A549 (cell line): ENCODE measurements around the gene ZXDC. TPM values are rescaled to one million over a fixed set of nuclear protein-coding genes. Genes with fewer than 3 reads are reported as not detected.

Experiments used
- ATAC-seq, 2 experiments: fragments of 200-7000 bp in 1 of 2; fragments of >200 bp in 1 of 2; cut with Nextera tagmentation in 1 of 2; cut with Tn5 transposase in 1 of 2; 3 replicates each; pipeline versions ENCODE4 v1.8.0 to v1.9.1; 2018 to 2020; ENCODE audit warnings: mild to moderate bottlenecking in 1 of 2, moderate library complexity in 1 of 2
- CTCF ChIA-PET: fragments of 300-600 bp; sonication (Branson Sonifier 250); formaldehyde crosslinking; extraction: SDS; loops from one replicate; lab custom pipeline; 2021; ENCODE audit warnings: antibody characterized with exemption, inconsistent platforms; lab: Yijun Ruan, JAX
- POLR2A ChIA-PET: fragments of 350-600 bp; formaldehyde crosslinking; extraction: SDS; loops from one replicate; lab custom pipeline; 2021; ENCODE audit warnings: antibody characterized with exemption, inconsistent platforms; lab: Yijun Ruan, JAX
- DNase-seq, 2 experiments: peaks; one replicate each; pipeline versions ENCODE4 v3.0.0 to v3.0.0-alpha.2; 2011 to 2016; ENCODE audit warnings: low read depth in 1 of 2, low spot score in 1 of 2
- FAIRE-seq: peaks from 2 replicates; lab custom pipeline; 2011; peaks lifted over from hg19 to GRCh38; lab: Jason Lieb, UNC
- H3K27ac ChIP-seq, 2 experiments: fragments of >200 bp; sonication (Bioruptor Twin); formaldehyde crosslinking; 3 replicates each; pipeline ENCODE4 v1.5.1; 2016 to 2017
- H3K4me1 ChIP-seq: fragments of >200 bp; sonication (Bioruptor Twin); formaldehyde crosslinking; 3 replicates; pipeline ENCODE4 v1.6.1; 2016
- H3K4me2 ChIP-seq: fragments of >200 bp; sonication (Bioruptor Twin); formaldehyde crosslinking; 3 replicates; pipeline ENCODE4 v1.6.1; 2016
- H3K4me3 ChIP-seq: fragments of >200 bp; sonication (Bioruptor Twin); formaldehyde crosslinking; 3 replicates; pipeline ENCODE4 v1.5.1; 2016
- H3K9me3 ChIP-seq: fragments of >200 bp; sonication (Bioruptor Twin); formaldehyde crosslinking; 3 replicates; pipeline ENCODE4 v1.6.1; 2016
- ATOH8 ChIP-seq: fragments of 250-450 bp; sonication (Bioruptor Pico); IDR thresholded peaks from 2 replicates; pipeline ENCODE4 v1.5.0; 2020; ENCODE audit warnings: low read depth, mild to moderate bottlenecking, moderate library complexity
- BHLHE40 ChIP-seq: IDR thresholded peaks from 2 replicates; pipeline ENCODE4 v1.6.1; 2012; ENCODE audit warnings: low read depth, low read length, inconsistent platforms
- CEBPB ChIP-seq, 2 experiments: fragments of >200 bp in 1 of 2; sonication (Bioruptor Twin) in 1 of 2; formaldehyde crosslinking in 1 of 2; IDR thresholded peaks; 2 replicates each; pipeline ENCODE4 v1.6.1; 2012 to 2016
- FOSL2 ChIP-seq, 2 experiments: fragments of 450-650 bp in 1 of 2; fragments of >200 bp in 1 of 2; sonication (Bioruptor Twin) in 1 of 2; formaldehyde crosslinking; IDR thresholded peaks; 2 replicates each; pipeline versions ENCODE4 v1.5.0 to v1.6.1; 2016 to 2020; ENCODE audit warnings: mild to moderate bottlenecking in 1 of 2, moderate library complexity in 1 of 2
- FOXS1 ChIP-seq: fragments of 250-450 bp; sonication (Bioruptor Pico); IDR thresholded peaks from 2 replicates; pipeline ENCODE4 v1.5.0; 2020; ENCODE audit warnings: mild to moderate bottlenecking, moderate library complexity
- HDAC2 ChIP-seq: fragments of 200-600 bp; sonication (generic); IDR thresholded peaks from 2 replicates; pipeline ENCODE4 v1.6.1; 2016
- HMGXB4 ChIP-seq: fragments of 250-450 bp; sonication (Bioruptor Pico); IDR thresholded peaks from 2 replicates; pipeline ENCODE4 v1.5.0; 2021; ENCODE audit warnings: mild to moderate bottlenecking, moderate library complexity, borderline replicate concordance
- JUNB ChIP-seq: fragments of >200 bp; sonication (Bioruptor Twin); formaldehyde crosslinking; IDR thresholded peaks from 2 replicates; pipeline ENCODE4 v1.6.1; 2016
- MAFK ChIP-seq: fragments of 450-650 bp; IDR thresholded peaks from 2 replicates; pipeline ENCODE4 v1.6.1; 2014; ENCODE audit not compliant: partially characterized antibody
- MAZ ChIP-seq: fragments of 150-350 bp; IDR thresholded peaks from 2 replicates; pipeline ENCODE4 v1.6.1; 2014; ENCODE audit warnings: antibody characterized with exemption, low read depth, low read length, borderline replicate concordance
- NR3C1 ChIP-seq: fragments of >200 bp; sonication (Bioruptor Twin); formaldehyde crosslinking; IDR thresholded peaks from 3 replicates; pipeline ENCODE4 v1.6.1; 2017
- PBX3 ChIP-seq: IDR thresholded peaks from 2 replicates; pipeline ENCODE4 v1.6.1; 2012
- PHF8 ChIP-seq: fragments of 200-600 bp; sonication (generic); IDR thresholded peaks from 2 replicates; pipeline ENCODE4 v1.6.1; 2016; ENCODE audit warnings: low read depth, mild to moderate bottlenecking, antibody characterized with exemption, moderate library complexity, borderline replicate concordance
- POLR2AphosphoS2 ChIP-seq: conservative IDR thresholded peaks from 2 replicates; pipeline ENCODE4 v1.6.1; 2012; ENCODE audit warnings: low read length, improper control_type of control experiment, inconsistent platforms
- RAD21 ChIP-seq, 2 experiments: fragments of >200 bp in 1 of 2; sonication (Bioruptor Twin) in 1 of 2; formaldehyde crosslinking in 1 of 2; IDR thresholded peaks in 1 of 2; conservative IDR thresholded peaks in 1 of 2; 2 replicates in 1 of 2; 3 replicates in 1 of 2; pipeline ENCODE4 v1.6.1; 2012 to 2018; ENCODE audit warnings: inconsistent platforms in 1 of 2
- RCOR1 ChIP-seq: fragments of 150-350 bp; IDR thresholded peaks from 2 replicates; pipeline ENCODE4 v1.6.1; 2014; ENCODE audit warnings: antibody characterized with exemption, low read length, low read depth
- REST ChIP-seq: fragments of 200-600 bp; sonication (generic); IDR thresholded peaks from 2 replicates; pipeline ENCODE4 v1.6.1; 2016; ENCODE audit warnings: antibody characterized with exemption, mild to moderate bottlenecking, moderate library complexity
- TFCP2L1 ChIP-seq: fragments of 250-450 bp; sonication (Bioruptor Pico); IDR thresholded peaks from 2 replicates; pipeline ENCODE4 v1.5.0; 2021; ENCODE audit warnings: mild to moderate bottlenecking
- TP53 ChIP-seq: fragments of 250-450 bp; sonication (Bioruptor Pico); IDR thresholded peaks from 2 replicates; pipeline ENCODE4 v1.5.0; 2021; ENCODE audit warnings: mild to moderate bottlenecking, moderate library complexity
- USF2 ChIP-seq: fragments of 450-650 bp; IDR thresholded peaks from 2 replicates; pipeline ENCODE4 v1.6.1; 2014; ENCODE audit warnings: antibody characterized with exemption
- ZNF302 ChIP-seq: fragments of 250-450 bp; sonication (Bioruptor Pico); IDR thresholded peaks from 2 replicates; pipeline ENCODE4 v1.9.0; 2021; ENCODE audit warnings: inconsistent platforms, mild to moderate bottlenecking, moderate library complexity
- ZSCAN20 ChIP-seq: fragments of 250-450 bp; sonication (Bioruptor Pico); IDR thresholded peaks from 2 replicates; pipeline ENCODE4 v1.8.0; 2022; ENCODE audit warnings: mild to moderate bottlenecking, moderate library complexity
- WGBS: methylation state at CpG from one replicate; pipeline ENCODE4 v1.1.6; 2017; ENCODE audit errors: missing lambda C conversion rate; 5-methylcytosine and 5-hydroxymethylcytosine counted together
- polyA plus RNA-seq, 4 experiments: library from polyadenylated mRNA; depleted of rRNA in 3 of 4; stranded (reverse); fragments of >200 nt; fragmentation: RNase III in 1 of 4; extraction: RNeasy Plus Mini Kit Qiagen cat#74134 plus additional on column Dnase treatment in 1 of 4; gene quantifications; 2 replicates in 3 of 4; 3 replicates in 1 of 4; pipeline ENCODE4 v1.2.3, GENCODE V29; 2011 to 2017

The ZXDC gene
- polyA plus RNA-seq, 2 of the 4 experiments (the other 2 are of a cell fraction): 6.0 to 8.5 TPM

GRCh38 chr3:126483321-126483761 lies 7.7 kb upstream of the ZXDC start:
- CTCF ChIA-PET: no interaction called here
- DNase-seq (no peak), FAIRE-seq (no peak), ATAC-seq (no peak)
- no peak for TF ChIP-seq BHLHE40
- TF ChIP-seq MAFK: no peak
- no peak for TF ChIP-seq NR3C1
- TF ChIP-seq HDAC2: no peak
- TF ChIP-seq RCOR1: no peak
- no peak for TF ChIP-seq TP53
- TF ChIP-seq USF2: no peak
- no peak for TF ChIP-seq PHF8
- TF ChIP-seq PBX3: no peak
- TF ChIP-seq ATOH8 (CRISPR knock-in tag): no peak
- TF ChIP-seq HMGXB4 (CRISPR knock-in tag): no peak
- Histone ChIP-seq H3K9me3 (no peaks in the 10 kb centered on the region), H3K4me2 (no peak overlapping the region), H3K4me1 (no peaks in the 10 kb centered on the region), H3K4me3 (no peak overlapping the region), H3K27ac (no peak overlapping the region)
- POLR2A ChIA-PET: no interaction called here
- 74% methylated on average over 8 of the region's 14 CpGs for WGBS

- Histone ChIP-seq H3K4me2 (no peak overlapping the region), H3K4me3 (no peak overlapping the region), H3K27ac (no peak overlapping the region), H3K4me1 (no peaks in the 10 kb centered on the region), H3K9me3 (no peaks in the 10 kb centered on the region)
- POLR2A ChIA-PET: no interaction called here
- TF ChIP-seq FOSL2 (IDR thresholded peaks at IDR 0.05): no peak
- no peak for TF ChIP-seq FOSL2 (CRISPR knock-in tag; IDR thresholded peaks at IDR 0.05)
- no peak for TF ChIP-seq FOXS1
- no peak for DNase-seq
- ATAC-seq: no peak
- FAIRE-seq: no peak
- CTCF ChIA-PET: no interaction called here
- WGBS: 79% methylated on average over 12 of the region's 15 CpGs
Observed at GRCh38 chr3:126482503-126483255, 7.0 kb upstream of the ZXDC start.

- ChIA-PET CTCF (interaction anchor here (0.9 kb wide), 1 partner anchor 10 kb away, joined by 3 read pairs; no protein-coding TSS in a partner anchor), POLR2A (no interaction called here)
- WGBS: 81% methylated on average over 7 of the region's 16 CpGs
- no peak for FAIRE-seq
- H3K4me2 ChIP-seq: no peak overlapping the region
- no peak overlapping the region for H3K4me3 ChIP-seq
- no peaks in the 10 kb centered on the region for H3K9me3 ChIP-seq
- H3K27ac ChIP-seq: no peak overlapping the region
- DNase-seq: no peak
- no peaks in the 10 kb centered on the region for H3K4me1 ChIP-seq
- no peak; a peak in 1 of 6 replicates for ATAC-seq
- TF ChIP-seq ZSCAN20 (CRISPR knock-in tag) (no peak), FOXS1 (no peak), JUNB (no peak), MAZ (no peak), RAD21 (conservative IDR thresholded peaks at IDR 0.05 in 1 of 2, IDR thresholded peaks at IDR 0.05 in 1 of 2) (no peak), CEBPB (IDR thresholded peaks at IDR 0.05) (no peak), ZNF302 (CRISPR knock-in tag) (no peak), MAFK (no peak), BHLHE40 (no peak), USF2 (no peak), TFCP2L1 (CRISPR knock-in tag) (no peak), REST (no peak), POLR2AphosphoS2 (no peak)
Observed at GRCh38 chr3:126481808-126482502, 6.3 kb upstream of the ZXDC start.
